B cell (primary cell): ENCODE results near the gene PFKFB3. TPM values are rescaled to one million over a fixed set of nuclear protein-coding genes. Genes with fewer than 3 reads are reported as not detected.
"Not testable (repeated sequence)": the region's sequence is repeated elsewhere in the genome, so short reads cannot be mapped to it uniquely, and the experiment has no call there.

Experiments
- ATAC-seq: fragments of 200-7000 bp; cut with Tn5 transposase; one replicate; pipeline ENCODE4 v1.10.0; 2021; ENCODE audit warnings: low read depth, mild to moderate bottlenecking, moderate number of reproducible peaks, moderate library complexity
- CTCF ChIA-PET: fragments of 350-600 bp; sonication (Branson Sonifier 250); formaldehyde crosslinking; loops from one replicate; lab custom pipeline; 2021; ENCODE audit warnings: antibody characterized with exemption, inconsistent platforms; lab: Charles Lee
- POLR2A ChIA-PET: fragments of 350-600 bp; sonication (Branson Sonifier 250); formaldehyde crosslinking; loops from one replicate; lab custom pipeline; 2021; ENCODE audit warnings: antibody characterized with exemption; lab: Charles Lee
- DNase-seq: peaks from one replicate; pipeline ENCODE4 v3.0.0; 2013
- H2AFZ ChIP-seq: 2 replicates; pipeline ENCODE4 v1.6.1; 2012; ENCODE audit warnings: mild to moderate bottlenecking, low read depth, low read length; ENCODE audit not compliant: insufficient read depth, poor library complexity, severe bottlenecking
- H3K27ac ChIP-seq, 2 donors: 1 replicate in 1 of 2; 2 replicates in 1 of 2; pipeline ENCODE4 v1.5.1; 2012 to 2013; ENCODE audit warnings: low read length in 2 of 2, mild to moderate bottlenecking in 2 of 2, moderate library complexity in 1 of 2
- H3K27me3 ChIP-seq, 4 experiments: fragments of 200-600 bp in 1 of 4; sonication (generic) in 1 of 4; replicated peaks in 1 of 4; 1 replicate in 2 of 4; 2 replicates in 2 of 4; pipeline versions ENCODE4 v1.6.1 to v1.7.0; 2013 to 2016; ENCODE audit warnings: low read length in 3 of 4, mild to moderate bottlenecking in 2 of 4, mixed read lengths in 1 of 4, moderate library complexity in 1 of 4; ENCODE audit not compliant: insufficient read depth in 4 of 4, control insufficient read depth in 3 of 4; ENCODE audit errors: control extremely low read depth in 1 of 4
- H3K36me3 ChIP-seq, 2 experiments: replicated peaks in 1 of 2; 1 replicate in 1 of 2; 2 replicates in 1 of 2; pipeline versions ENCODE4 v1.6.1 to v1.7.1; 2013; ENCODE audit warnings: low read length in 1 of 2; ENCODE audit not compliant: insufficient read depth in 2 of 2, control insufficient read depth in 1 of 2; ENCODE audit errors: control extremely low read depth in 1 of 2, extremely low read depth in 1 of 2
- H3K4me1 ChIP-seq, 2 donors: fragments of 200-600 bp in 1 of 2; sonication (generic) in 1 of 2; 1 replicate in 1 of 2; 2 replicates in 1 of 2; pipeline versions ENCODE4 v1.5.1 to v1.6.1; 2013 to 2017; ENCODE audit warnings: low read length in 2 of 2; ENCODE audit not compliant: control insufficient read depth in 2 of 2, insufficient read depth in 2 of 2
- H3K4me2 ChIP-seq: replicated peaks from 2 replicates; pipeline ENCODE3; 2012; ENCODE audit warnings: mild to moderate bottlenecking, low read depth, low read length; ENCODE audit not compliant: poor library complexity, severe bottlenecking
- H3K4me3 ChIP-seq, 5 experiments: fragments of 200-600 bp in 1 of 5; sonication (generic) in 1 of 5; 1 replicate in 3 of 5; 2 replicates in 2 of 5; pipeline versions ENCODE4 v1.5.1 to v1.7.0; 2011 to 2016; ENCODE audit warnings: low read length in 4 of 5, mild to moderate bottlenecking in 4 of 5, low read depth in 2 of 5, control low read depth in 1 of 5, moderate library complexity in 1 of 5; ENCODE audit not compliant: insufficient read depth in 1 of 5; ENCODE audit errors: control extremely low read depth in 1 of 5, extremely low read depth in 1 of 5
- H3K79me2 ChIP-seq: fragments of 200-600 bp; sonication (generic); one replicate; pipeline ENCODE4 v1.6.0; 2016; ENCODE audit warnings: low read length; ENCODE audit not compliant: control insufficient read depth, insufficient read depth
- H3K9ac ChIP-seq: fragments of 200-600 bp; sonication (generic); 2 replicates; pipeline ENCODE4 v1.6.1; 2017; ENCODE audit warnings: mild to moderate bottlenecking, low read length, moderate library complexity
- H3K9me3 ChIP-seq, 3 donors: one replicate each; pipeline versions ENCODE4 v1.6.1 to v1.7.1; 2013; ENCODE audit warnings: low read length in 2 of 3; ENCODE audit not compliant: control insufficient read depth in 2 of 3, insufficient read depth in 1 of 3; ENCODE audit errors: control extremely low read depth in 1 of 3
- H4K20me1 ChIP-seq: 2 replicates; pipeline ENCODE4 v1.6.0; 2012; ENCODE audit warnings: mild to moderate bottlenecking, low read length; ENCODE audit not compliant: insufficient read depth, control insufficient read depth, poor library complexity, severe bottlenecking
- H3K27ac Mint-ChIP-seq: one replicate; pipeline ENCODE4 v1.8.0; 2021; ENCODE audit warnings: mixed read lengths
- H3K27me3 Mint-ChIP-seq: one replicate; pipeline ENCODE4 v1.8.0; 2021; ENCODE audit warnings: mixed read lengths
- H3K4me1 Mint-ChIP-seq: one replicate; pipeline ENCODE4 v1.8.0; 2021; ENCODE audit warnings: mixed read lengths
- H3K4me3 Mint-ChIP-seq: one replicate; pipeline ENCODE4 v1.8.0; 2021; ENCODE audit warnings: mixed read lengths
- H3K9me3 Mint-ChIP-seq: one replicate; pipeline ENCODE4 v1.8.0; 2022; ENCODE audit warnings: mixed read lengths; ENCODE audit not compliant: insufficient read depth
- CTCF ChIP-seq: fragments of 200-600 bp; IDR thresholded peaks from one replicate; pipeline ENCODE4 v1.8.0; 2022; ENCODE audit warnings: antibody characterized with exemption, mild to moderate bottlenecking
- EZH2 ChIP-seq: IDR thresholded peaks from 2 replicates; pipeline ENCODE4 v1.6.1; 2012; ENCODE audit warnings: borderline replicate concordance, low read depth, mild to moderate bottlenecking, moderate library complexity, low read length; ENCODE audit not compliant: insufficient read depth, poor library complexity, severe bottlenecking
- WGBS: methylation state at CpG from one replicate; pipeline ENCODE4 v1.1.5; 2013; ENCODE audit warnings: missing lambda C conversion rate; ENCODE audit not compliant: insufficient coverage; 5-methylcytosine and 5-hydroxymethylcytosine counted together
- intact Hi-C: fragments of 100-400 bp; cut with micrococcal nuclease; formaldehyde crosslinking; loops from one replicate; pipeline ENCODE4 v1.10.0; 2022
- polyA plus RNA-seq: library from polyadenylated mRNA; depleted of rRNA; stranded (reverse); fragments of >200 nt; gene quantifications from 2 replicates; pipeline ENCODE4 v1.2.3, GENCODE V29; 2012
- total RNA-seq, 2 donors: library from RNA; stranded (reverse); fragments of 120-200 nt in 1 of 2; gene quantifications; 1 replicate in 1 of 2; 2 replicates in 1 of 2; pipeline versions ENCODE4 v1.2.3 to v1.2.4, GENCODE V29; 2013 to 2022

Gene PFKFB3
- total and polyA plus RNA-seq, 2 donors (not counting 1 experiment from before 2014, with no cell fraction given) = 13.2 to 239 TPM

GRCh38 chr10:6247041-6247712 lies 44.4 kb downstream of the PFKFB3 start:
- Mint-ChIP-seq H3K27ac (no peak overlapping the region), H3K9me3 (no peaks in the 10 kb centered on the region), H3K4me3 (no peak overlapping the region), H3K27me3 (no peaks in the 10 kb centered on the region), H3K4me1 (no peaks in the 10 kb centered on the region)
- no peaks in the 10 kb centered on the region for H3K79me2 ChIP-seq
- H3K27ac ChIP-seq = no peak overlapping the region
- intact Hi-C loops = no loop called here
- H3K4me2 ChIP-seq = no peak overlapping the region
- H3K36me3 ChIP-seq = peaks cover 0 to 2% of the 10 kb centered on the region in 2 experiments
- ChIA-PET CTCF (interaction anchor here (1.2 kb wide), 1 partner anchor 155 kb away, joined by 3 read pairs; no protein-coding TSS in a partner anchor), POLR2A (no interaction called here)
- no peaks in the 10 kb centered on the region for H3K27me3 ChIP-seq
- no peaks in the 10 kb centered on the region for H4K20me1 ChIP-seq
- H3K4me1 ChIP-seq = no peaks in the 10 kb centered on the region
- no peak overlapping the region for H3K9ac ChIP-seq
- no peak for ATAC-seq
- TF ChIP-seq EZH2 (no peak), CTCF (no peak)
- 96% methylated on average over 9 of the region's 11 CpGs for WGBS
- no peak overlapping the region for H3K4me3 ChIP-seq
- H3K9me3 ChIP-seq = peaks cover 0 to 1% (median 0%) of the 10 kb centered on the region in 3 donors
- no peak for DNase-seq
- H2AFZ ChIP-seq = no peak overlapping the region

DNA sequence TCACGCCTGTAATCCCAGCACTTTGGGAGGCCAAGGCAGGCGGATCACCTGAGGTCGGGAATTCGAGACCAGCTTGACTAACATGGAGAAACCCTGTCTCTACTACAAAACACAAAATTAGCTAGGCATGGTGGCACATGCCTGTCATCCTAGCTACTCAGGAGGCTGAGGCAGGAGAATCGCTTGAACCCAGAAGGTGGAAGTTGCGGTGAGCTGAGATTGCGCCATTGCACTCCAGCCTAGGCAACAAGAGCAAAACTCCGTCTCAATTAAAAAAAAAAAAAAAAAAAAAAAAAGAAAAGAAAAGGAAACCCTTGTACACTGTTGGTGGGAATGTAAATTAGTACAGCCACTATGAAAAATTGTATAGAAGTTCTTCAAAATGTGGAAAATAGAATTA lies 46.2 kb downstream of the PFKFB3 start:
- H3K4me1 ChIP-seq, DNase-seq, H3K27me3 ChIP-seq, H3K9me3 ChIP-seq, H3K27ac Mint-ChIP-seq, ATAC-seq, H2AFZ ChIP-seq, intact Hi-C loops, H3K4me2 ChIP-seq, CTCF ChIA-PET, H3K9ac ChIP-seq, H3K27me3 Mint-ChIP-seq, H3K27ac ChIP-seq, H3K36me3 ChIP-seq, H3K79me2 ChIP-seq, H3K9me3 Mint-ChIP-seq, H3K4me1 Mint-ChIP-seq, H3K4me3 Mint-ChIP-seq, H3K4me3 ChIP-seq, H4K20me1 ChIP-seq: not testable (repeated sequence)
- POLR2A ChIA-PET = interaction anchor here (0.7 kb wide), 1 partner anchor 899 kb away, joined by 8 read pairs; no protein-coding TSS in a partner anchor
- WGBS = no CpG with 5 or more reads among the region's 8 CpGs
